ENCODE results near the gene AREG.
"Not testable (repeated sequence)": the region's sequence is repeated elsewhere in the genome, so short reads cannot be mapped to it uniquely, and the experiment has no call there.

The AREG gene, protein sequence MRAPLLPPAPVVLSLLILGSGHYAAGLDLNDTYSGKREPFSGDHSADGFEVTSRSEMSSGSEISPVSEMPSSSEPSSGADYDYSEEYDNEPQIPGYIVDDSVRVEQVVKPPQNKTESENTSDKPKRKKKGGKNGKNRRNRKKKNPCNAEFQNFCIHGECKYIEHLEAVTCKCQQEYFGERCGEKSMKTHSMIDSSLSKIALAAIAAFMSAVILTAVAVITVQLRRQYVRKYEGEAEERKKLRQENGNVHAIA

GRCh38 chr4:74444891-74445642 is at the start of gene AREG:
TSS of gene AREG (plus strand) at chr4:74445136. CDS start at chr4:74445346, 210 bp downstream.
- no peak for DNase-seq (ENCODE audit: low read depth in 2 of 2)

- DNase-seq (ENCODE audit: low read depth in 2 of 2), result no peak
Measured at GRCh38 chr4:74395633-74396032, 49.3 kb upstream of the AREG start.

DNA sequence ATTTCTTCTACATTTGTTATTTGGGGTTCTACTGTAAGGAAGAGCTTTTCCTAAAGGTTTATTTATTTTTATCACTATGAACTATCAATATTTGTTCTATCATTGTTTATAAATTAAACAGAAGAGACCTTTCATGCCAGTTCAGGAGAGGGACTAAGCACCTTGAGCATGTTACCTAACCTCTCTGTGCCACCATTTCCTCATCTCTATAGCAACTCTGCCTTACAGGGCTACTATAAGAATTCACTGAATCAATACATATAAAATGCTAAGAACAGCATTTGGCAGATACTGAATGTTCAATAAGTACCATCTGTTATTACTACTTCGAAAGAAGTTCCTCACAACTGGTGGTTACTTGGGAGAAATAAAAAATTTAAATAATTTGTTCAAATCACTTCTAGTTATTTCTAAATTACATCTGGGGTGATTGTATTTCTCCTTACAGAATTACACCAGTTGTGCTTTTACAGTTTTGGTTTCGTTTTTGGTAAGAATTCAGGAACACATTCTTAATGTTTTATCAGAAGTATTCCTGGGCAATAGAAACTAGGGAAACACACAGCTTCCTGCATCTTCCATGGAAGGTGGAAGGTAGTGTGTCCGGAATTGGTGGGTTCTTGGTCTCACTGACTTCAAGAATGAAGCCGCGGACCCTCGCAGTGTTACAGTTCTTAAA is 47.0 kb upstream of the AREG start:
- DNase-seq (ENCODE audit: low read depth in 2 of 2), result no peak

GRCh38 chr4:74398894-74399589 is 45.9 kb upstream of the AREG start:
- not testable (repeated sequence) for DNase-seq (ENCODE audit: low read depth in 2 of 2)

- no peak for DNase-seq (ENCODE audit: low read depth in 2 of 2)
Measured at GRCh38 chr4:74400395-74400794, 44.5 kb upstream of the AREG start.

DNA sequence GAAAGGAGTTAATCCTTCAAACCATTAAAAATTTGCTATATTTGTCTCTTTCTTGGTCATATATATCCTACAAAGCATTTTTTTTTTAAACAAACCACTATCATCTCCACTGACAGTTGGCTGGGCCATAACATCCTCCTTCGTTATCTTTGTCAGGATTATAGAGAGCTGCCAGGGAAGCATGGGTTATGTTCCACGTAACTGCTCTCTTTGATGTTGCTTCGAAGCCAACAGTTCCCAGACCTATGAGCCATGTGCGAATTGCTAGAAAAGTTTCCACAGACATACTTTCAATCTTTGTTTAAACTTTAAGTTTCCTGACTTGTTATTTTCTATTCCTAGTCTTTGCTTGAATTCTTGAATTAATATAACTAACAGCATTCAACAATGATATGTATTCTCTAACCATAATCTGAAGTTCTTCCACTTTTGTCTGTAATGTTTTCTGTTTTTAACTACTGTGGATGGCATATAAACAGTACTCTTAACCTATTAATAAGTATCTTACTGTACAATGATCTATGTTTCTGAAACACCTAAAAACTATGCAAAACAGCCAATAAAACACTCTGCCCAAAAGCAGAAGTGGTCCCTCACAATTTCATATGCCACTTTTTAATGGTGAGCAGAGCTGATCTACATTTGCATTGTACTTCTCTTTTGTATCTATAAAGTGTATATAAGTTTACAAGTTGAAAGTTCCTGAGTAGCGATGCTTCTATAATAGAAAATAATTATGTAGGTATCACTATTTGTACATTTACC is 42.1 kb upstream of the AREG start:
- no peak for DNase-seq (ENCODE audit: low read depth in 2 of 2)

DNA sequence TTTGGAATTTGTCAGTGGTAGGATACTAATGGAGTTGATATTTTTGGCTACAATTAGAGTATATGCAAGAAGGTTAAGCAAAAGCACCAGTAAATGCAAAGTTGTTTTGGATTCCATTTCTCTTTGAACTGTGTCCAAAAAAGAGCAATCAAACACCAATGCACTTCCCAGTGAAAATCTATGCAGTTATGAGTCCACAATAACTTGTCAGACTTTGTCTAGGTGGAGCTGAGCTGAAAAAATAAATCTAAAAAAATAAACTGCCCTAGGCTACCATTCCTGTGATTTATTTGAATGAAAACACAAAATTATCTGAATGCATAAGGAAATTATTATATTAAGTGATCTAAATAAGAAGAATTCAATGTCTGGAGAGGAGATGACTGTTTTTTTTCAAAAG is 37.0 kb upstream of the AREG start:
- no peak for DNase-seq (ENCODE audit: low read depth in 2 of 2)

DNA sequence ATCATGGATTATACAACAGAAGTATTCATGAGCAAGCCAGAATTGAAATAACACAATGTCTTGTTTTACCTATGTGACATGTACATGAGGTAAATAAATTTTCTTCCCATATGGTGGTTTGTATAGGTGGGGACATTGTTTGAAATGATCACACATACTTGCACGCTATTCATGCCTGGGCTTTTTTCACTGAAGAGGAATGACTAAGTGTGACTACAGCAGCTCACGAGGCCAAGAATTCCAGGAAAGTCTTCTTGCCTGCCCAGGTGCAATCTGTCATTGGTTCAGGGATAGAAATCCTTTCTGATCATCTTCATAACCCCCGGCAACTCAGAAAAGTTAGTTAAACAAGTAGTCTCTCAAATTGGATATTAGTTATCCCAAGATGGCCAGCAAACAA is 36.3 kb upstream of the AREG start:
- DNase-seq (ENCODE audit: low read depth in 2 of 2), result no peak

DNA sequence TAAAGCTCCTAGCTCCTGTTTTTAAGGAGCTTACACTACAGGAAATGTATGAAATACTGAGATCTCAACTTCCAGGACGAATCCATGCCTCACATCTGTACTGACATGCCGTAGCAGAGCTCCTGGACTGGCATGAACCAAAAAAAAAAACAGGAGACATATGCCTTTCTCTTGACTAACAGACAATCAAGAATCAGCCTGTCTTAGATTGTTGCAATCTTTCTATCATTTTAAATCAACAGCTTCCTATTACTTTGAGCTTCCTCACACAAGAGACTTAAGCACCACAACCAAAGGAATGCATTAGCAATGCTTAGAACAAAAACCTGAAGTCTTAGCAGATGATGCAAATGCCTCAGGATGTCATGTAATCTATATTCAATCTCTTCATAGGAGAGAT is 34.7 kb upstream of the AREG start:
- DNase-seq (ENCODE audit: low read depth in 2 of 2), result no peak

DNA sequence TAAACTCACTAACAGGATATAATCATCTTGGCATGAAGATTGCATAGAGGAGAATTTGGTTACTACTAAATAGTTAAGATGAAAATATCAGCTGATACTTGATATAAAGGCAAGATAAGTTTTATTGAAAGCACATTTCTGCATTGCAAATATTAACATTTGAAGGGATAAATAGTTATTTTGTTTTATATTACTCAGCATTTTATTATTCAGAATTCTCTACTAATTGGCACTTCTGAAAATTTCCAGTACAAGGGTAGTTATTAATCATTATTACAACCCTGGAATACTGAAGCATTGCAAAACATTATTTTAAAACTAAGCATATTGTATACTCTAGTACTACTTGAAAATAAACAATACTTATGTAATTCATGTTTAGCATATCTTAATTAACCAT is 32.7 kb upstream of the AREG start:
- no peak for DNase-seq (ENCODE audit: low read depth in 2 of 2)

DNA sequence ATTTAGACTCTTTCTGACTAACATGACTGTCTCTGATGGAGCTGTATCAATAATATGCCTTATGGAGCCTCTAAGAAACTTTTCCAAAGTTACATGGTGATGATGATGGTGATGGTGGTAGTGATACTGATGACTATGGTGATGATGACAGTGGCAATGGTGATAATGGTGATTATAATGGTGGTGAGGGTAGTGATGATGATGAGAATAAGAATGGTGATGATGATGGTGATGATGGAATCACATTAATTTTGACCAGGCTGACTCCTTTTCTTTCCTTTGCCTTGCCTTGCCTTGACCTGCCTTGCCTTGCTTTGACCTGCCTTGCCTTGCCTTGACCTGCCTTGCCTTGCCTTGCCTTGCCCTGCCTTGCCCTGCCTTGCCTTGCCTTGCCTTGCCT is 31.7 kb upstream of the AREG start:
- no peak for DNase-seq (ENCODE audit: low read depth in 2 of 2)

DNA sequence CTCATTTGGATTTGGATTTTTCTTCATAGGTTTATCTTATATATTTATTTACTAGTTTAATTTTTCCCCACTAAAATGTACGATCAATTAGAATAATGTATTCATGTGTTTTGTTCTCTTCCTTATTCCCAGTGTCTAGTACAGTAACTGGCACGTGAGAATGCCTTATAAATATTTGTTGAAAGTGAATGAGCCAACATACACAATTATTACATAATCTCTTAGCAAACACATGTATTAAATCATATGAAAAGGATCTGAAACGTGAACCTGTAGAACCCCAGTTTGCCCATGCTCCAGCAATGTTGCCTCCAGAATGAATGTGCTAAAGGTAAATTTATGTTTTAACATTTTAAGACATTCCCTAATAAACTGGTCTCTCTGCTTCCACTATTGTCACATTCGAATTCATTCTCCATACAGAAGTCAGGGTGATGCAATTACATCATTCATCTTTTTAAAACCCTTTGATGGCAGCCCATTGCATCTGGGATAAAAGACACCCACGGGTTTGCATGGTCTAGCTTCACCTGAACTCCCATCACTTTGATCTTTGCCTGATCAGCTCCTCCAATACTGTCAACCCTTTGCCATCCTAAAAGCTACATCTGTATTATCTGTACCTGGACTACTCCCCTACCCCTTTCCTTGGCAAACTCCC is 30.7 kb upstream of the AREG start:
- no peak for DNase-seq (ENCODE audit: low read depth in 2 of 2)

DNA sequence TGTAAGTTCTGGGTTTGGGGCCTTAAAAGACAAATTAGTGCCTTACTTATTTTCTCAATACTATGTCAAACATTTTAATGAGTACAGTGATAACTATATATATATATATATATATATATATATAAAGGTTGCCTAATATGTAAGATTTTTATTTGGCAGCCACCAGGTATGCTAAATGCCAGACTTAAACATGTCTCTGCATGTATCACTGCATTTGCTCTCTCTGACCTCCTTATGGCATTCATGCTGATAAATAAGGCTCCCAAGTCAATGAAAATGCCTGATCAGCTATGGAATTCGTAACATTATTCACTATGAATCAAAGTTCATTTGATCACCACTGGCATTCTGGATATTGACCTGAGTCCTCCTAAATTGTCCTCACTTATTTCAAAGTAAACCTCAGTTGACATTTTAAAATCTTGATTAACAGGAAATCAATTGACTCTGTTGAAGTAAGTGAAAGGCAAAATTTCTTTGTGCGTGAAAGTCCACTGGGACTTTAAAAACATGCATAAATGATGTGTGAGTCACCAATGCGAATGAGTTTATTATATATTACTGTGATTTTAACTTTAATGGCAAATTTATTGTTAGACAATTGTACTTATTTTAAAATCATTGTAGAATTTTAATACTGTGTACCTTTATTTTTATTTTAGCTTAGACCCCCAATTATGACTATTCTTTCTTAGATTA is 29.2 kb upstream of the AREG start:
- DNase-seq (ENCODE audit: low read depth in 2 of 2), result no peak

DNA sequence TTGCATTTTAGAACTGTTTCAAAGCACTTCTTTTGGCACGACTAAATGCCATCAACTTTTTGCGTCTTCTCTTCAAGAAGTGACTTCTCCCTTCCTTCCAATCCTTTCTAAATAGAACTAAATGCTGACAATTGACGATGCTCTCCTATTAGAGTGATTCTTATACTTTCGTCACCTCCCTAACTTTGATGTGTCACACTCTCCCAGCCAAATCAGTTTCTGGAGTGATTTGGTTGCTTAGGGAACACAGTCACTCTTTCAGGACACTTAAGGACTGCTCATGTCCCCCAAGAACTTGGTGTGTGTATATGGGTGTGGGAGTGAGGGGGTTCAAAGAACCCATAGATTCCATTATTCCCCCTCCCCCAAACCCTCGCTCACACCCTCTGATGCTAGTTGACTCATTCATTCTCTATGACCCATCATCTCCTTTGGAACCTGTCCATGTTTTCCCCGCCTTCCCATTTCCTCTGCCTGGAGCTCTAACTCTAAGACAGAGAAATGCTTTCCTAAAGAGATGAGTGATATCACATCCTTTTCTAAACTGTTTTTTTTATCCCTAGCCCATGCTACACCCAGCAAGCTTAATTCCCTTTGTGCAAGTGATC is 26.8 kb upstream of the AREG start:
- peak; percentile 56 to 65 for DNase-seq (ENCODE audit: low read depth in 2 of 2)

DNA sequence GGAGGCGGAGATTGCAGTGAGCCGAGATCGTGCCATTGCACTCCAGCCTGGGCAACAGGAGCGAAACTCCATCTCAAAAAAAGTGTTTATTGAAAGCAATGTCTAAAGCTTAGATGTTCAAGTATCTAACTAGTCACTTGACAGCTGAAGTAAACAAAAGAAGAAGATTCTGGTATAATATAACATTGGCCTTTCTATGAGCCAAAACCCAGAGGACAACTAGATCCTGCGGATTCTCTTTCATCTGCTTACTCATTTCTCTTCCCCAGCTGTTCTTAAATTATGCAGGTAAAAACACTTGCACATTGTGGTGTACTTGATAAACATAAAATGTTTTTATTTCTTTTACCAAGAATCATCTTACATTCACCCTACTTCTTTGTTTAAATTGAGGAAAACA is 24.1 kb upstream of the AREG start:
- DNase-seq (ENCODE audit: low read depth in 2 of 2), result no peak

- no peak for DNase-seq (ENCODE audit: low read depth in 2 of 2)
Measured at GRCh38 chr4:74423104-74423503, 21.8 kb upstream of the AREG start.

- no peak for DNase-seq (ENCODE audit: low read depth in 2 of 2)
Measured at GRCh38 chr4:74424111-74424510, 20.8 kb upstream of the AREG start.

DNA sequence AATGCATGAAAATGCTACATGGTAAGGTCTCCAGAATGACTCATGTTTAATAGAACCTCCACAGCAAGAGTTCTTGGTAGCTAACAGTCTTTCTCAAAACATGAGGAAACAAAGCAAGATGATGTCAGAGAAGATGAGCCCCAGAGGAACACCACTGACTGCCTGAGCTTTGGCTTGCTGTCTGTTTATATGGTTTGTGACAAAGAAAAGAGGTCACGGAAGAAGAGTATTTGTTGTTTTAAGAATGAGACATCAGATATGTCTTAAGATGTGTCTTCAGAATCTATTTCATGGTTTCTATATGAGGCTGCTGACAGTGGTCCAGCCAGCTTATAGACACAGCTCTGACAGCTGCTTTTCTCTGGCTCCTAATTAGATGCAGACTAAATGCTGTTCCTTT is 18.8 kb upstream of the AREG start:
- DNase-seq (ENCODE audit: low read depth in 2 of 2), result peak in 1 of 2 experiments; percentile 26

DNA sequence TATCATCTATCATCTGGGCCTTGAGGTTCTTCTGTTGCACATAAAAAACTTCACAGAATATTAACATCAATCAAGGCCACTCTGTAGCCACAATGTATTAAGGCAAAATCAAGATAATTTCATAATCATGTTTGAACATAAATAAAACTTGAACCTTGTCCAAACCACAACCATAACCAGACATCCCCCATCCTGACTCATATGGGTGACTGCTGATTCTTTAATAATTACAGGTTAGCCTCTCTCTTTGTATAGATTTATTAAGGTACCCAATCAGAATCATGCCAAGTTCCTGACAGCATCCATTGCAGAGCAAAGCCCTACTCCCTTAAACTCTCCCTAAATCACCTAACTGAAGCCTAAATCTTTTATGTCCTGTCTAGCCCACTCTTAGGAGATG is 16.7 kb upstream of the AREG start:
- DNase-seq (ENCODE audit: low read depth in 2 of 2), result no peak

Measured in fibroblast of skin of left quadriceps (primary cell).